HG03159 (cell line): Measurements from ENCODE around the gene BMP8B.

ENCODE experiments used
- ATAC-seq: cut with Tn5 transposase; IDR thresholded peaks from one replicate; pipeline ENCODE4 v1.9.1; 2021; ENCODE audit warnings: mild to moderate bottlenecking, moderate library complexity; ENCODE audit not compliant: unreplicated experiment

The BMP8B gene

DNA sequence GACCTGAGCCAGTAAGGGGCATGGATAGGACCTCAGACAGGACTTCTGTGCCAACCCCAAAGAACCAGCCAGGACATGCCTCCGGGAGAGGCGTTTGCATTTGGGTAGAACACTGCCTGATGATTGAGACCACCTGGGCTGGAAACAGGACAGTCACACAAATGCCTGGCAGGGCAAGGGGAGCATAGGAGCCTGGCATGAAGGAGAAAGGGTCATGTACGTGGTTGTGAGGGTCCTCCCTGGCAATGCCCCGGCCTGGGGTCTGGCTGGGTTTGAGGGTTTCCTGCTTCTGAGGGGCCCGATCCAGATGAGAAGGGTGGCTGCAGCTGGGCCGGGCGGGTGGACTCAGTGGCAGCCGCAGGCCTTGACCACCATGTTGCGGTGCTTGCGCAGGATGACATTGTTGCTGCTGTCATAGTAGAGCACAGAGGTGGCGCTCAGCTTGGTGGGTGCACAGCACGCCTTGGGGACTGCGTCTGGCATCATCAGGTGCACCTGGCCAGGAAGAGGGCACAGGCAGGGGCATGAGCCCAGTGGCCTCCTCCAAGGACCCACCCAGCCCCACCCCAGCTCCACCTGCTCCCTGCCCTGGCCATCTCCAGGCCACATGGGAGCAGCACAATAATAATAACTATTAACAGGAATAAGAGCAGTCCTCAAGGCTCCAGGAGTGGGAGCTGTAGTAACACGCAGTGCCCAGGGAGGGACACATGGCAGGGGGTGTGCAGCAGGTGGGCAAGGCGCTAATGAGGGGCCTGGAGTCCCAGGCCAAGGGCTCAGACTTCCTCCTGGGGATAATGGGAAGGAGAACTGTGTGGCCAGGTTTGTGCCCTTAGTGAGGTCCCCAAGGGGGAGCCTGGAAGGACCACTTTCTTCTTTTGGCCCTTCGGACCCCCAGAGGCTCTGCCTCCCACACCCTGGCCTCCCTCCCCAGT lies 28.3 kb downstream of the BMP8B start:
- no peak for ATAC-seq

DNA sequence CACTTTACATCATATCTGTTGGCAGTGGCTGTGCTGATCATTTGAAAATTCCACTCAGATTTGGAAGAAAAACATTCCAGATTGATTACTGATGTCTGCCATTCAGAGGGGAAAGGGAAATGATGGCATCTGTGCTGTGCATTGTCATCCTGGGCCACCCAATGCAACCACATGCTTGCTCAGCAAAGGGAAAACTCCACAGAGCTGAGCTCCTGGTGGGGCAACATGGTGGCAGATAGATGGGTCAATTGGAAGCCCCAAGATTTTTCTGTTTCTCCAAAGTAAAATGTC lies 29.3 kb downstream of the BMP8B start:
- ATAC-seq: no peak

DNA sequence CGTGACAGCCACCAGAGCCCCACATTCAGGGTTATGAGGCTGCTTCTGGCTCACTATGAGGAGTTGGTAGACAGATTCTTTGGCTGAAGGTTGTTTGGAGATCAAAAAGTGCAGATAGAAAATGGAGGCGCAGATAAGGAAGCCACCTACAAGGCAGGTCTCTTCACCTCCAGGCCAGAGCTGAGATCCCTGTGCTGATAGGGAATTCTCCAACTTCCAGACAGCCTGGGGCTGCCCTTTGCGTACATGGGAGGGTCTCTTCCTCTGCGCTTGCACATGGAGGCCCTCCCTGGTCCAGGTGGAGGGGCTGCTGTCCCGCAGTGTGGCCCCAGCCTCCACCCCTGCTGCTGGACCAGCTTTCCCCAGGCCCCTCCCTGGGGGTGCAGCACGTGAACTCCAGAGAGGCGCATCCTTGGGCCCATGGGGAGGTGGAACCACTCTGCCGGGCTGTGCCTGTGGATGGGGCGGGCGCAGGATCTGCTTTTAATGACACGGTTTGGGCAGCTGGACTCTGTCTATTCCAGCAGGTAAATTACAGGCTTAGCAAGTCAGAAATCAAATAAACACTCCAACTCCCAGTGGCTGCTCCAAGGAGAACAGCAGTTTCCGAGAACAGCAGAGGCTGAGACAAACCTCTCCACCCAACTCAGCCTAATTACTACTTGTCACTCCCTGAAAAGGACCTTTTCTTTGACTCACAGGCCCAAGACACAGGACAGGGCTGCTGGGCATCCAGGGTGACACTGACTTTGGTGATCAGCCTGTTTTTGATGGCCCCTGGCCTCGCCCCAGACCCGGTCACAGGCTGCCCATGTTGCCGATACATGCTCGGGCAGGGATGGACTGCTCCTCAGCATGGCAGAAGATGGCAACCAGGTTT lies 29.9 kb downstream of the BMP8B start:
- ATAC-seq: no peak

DNA sequence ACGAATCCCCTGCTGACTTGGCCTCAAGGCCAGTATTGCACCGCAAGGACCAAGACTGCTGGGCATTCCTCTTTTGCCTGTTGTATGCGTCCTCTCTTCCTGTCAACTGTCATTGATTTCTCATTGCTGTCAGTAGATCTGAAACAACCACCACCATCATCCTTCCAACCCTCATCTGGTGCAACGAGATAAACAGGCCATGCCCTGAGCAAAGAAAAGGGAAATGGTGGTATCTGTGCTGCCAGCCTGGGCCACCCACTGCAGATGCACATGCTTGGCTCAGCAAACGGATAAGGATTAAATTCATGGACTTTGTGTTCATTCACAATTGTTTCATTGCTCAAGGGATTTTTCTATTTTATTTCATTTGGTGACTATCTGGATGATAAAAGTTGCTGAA lies 31.2 kb downstream of the BMP8B start:
- ATAC-seq: no peak

DNA sequence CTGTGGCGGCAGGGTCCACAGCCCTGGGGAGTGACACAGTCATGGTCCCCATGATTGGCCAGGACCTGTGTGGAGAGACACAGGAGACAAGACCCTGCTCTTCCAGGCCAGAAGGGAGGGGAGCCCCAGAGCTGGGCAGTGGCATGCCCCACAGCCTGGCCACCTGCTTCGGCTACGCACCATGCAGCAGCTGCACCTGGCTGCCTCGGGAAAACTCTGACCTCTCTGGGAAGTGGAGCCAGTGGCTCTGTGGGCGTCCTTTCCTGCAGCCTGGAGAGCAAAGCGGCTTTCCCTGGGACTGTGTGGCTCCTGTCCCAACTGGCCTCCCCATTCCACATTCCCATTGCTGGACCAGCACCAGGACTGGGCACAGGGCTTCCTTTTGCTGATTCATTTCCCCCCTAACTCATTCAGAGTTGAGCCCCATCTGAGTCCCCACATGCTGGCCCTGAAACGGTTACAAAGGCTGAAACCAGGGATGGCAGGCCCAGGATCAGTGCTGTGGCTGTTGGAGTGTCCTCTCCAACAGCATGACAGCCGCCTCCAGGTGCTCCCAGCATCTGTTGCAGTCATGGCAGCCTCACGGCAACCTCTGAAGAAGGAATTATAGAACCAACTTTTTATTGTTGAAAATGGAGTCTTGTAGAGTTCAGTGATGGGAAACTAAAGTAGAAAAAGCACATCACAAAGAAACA lies 32.6 kb downstream of the BMP8B start:
- no peak for ATAC-seq

DNA sequence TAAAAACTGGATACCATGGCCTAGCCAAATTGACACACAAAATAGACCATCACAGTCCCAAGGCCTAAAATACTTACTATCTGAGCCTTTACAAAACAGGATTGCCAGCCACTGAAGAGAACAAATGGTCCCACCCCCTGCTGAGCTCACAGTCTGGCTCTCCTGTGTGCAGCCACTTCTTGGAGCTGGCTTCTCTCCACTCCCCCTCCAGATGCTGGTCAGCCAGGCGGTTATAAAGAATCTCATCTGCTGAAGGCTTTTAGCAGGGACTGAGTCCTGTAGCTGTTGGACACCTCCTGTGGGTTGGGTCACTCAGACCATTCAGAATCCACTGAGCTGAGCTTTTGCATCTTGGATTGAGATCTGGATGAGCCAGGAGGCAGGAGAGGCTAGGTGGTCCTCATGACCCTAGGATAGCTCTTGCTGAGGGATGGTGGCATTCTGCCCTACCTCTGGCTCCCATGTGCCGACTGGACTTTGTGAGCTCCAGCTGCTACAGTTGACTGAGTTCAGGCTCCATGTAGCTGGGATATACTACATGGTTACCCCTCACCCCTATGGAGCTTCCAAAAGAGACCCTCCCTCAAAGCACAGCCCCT lies 33.7 kb downstream of the BMP8B start:
- ATAC-seq: no peak

DNA sequence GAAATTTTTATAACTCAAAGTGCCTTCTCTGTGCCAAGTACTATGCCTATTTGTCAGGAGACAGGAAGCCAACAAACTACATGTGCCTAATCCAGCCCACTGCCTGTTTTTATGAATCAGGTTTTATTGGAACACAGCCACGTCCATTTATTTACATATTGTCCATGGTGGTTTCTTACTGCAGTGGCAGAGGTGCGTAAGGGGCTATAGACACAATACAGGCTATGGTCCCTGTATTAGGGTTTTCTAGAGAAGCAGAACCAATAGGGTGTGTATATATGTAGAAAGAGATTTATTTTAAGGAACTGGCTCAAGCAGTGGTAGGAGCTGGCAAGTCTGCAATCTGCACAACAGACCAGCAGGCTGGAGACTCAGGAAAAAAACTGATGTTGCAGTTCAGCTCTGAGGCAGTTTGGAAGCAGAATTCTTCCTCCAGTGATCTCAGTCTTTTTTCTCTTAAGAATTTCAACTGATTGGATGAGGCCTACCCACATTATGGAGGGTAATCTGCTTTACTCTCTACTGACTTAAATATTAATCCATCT lies 34.6 kb downstream of the BMP8B start:
- no peak for ATAC-seq

DNA sequence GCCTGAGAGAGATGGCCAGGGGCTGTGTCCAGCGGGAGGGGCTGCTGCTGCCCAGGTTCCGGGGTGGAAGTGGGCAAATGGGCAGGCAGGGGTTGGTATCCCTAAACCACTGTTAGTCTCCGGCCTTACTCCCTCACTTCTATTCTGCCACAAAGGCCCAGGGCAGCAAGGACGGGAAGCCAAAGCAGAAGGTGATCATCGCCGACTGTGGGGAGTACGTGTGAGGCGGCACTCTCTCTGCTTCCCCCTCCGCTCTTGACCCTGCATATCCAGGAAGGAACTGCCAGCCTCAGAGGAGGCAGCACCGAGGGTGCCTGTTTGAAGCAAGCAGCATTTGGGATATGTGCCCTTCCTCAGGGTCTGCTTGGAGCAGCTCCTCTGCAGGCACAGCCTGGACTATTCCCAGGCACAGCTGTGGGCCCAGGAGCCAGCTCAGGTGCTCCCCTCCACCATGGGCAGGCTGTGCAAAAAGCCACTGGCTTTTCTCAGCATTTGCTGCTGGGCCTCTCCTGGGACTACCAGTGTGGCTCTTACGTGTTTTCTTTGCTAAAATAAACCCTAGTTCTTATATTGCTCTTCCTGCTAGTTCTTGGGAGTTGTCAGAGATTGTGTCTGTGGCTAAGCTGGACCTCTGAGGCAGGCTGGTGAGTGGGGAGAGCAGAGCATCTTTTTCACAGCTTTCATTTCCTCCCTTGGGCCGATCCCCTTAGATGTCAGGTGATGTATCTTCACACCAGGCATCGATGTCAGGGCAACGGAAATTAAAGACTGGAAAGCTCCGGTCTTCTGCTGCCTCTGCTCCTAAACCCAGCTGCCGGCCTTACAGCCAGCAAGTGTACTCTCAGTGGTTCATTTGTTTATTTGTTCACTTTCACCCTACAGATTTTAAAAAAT lies 35.3 kb downstream of the BMP8B start:
- no peak for ATAC-seq

DNA sequence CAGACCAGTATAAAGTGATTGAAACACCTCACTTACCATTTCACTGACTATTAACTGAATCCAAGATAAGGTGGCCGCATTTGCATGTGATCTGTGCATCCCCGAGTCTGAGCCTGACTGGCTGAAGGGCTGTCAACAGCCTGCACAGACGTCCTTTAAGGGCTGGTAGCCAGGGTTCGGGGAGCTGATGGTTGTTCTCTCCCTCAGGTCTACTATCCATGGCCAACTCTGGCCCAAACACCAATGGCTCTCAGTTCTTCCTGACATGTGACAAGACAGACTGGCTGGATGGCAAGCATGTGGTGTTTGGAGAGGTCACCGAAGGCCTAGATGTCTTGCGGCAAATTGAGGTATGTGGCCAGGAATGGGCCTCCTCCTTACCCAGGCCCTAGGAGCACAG lies 36.0 kb downstream of the BMP8B start:
- no peak for ATAC-seq

DNA sequence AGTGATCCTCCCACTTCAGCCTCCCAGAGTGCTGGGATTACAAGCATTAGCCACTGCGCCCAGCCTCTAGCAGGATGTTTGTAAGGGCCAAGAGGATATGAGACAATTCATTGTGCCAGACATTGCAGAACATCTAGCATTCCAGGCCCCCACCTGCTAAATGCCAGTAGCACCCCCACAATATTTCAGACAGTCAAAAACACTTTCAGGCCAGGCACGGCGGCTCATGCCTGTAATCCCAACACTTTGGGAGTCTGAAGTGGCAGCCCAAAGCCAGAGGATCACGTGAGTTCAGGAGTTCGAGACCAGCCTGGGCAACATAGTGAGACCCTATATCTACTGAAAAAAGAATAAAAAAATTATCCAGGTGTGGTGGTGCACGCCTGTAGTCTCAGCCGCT lies 37.1 kb downstream of the BMP8B start:
- ATAC-seq: no peak

DNA sequence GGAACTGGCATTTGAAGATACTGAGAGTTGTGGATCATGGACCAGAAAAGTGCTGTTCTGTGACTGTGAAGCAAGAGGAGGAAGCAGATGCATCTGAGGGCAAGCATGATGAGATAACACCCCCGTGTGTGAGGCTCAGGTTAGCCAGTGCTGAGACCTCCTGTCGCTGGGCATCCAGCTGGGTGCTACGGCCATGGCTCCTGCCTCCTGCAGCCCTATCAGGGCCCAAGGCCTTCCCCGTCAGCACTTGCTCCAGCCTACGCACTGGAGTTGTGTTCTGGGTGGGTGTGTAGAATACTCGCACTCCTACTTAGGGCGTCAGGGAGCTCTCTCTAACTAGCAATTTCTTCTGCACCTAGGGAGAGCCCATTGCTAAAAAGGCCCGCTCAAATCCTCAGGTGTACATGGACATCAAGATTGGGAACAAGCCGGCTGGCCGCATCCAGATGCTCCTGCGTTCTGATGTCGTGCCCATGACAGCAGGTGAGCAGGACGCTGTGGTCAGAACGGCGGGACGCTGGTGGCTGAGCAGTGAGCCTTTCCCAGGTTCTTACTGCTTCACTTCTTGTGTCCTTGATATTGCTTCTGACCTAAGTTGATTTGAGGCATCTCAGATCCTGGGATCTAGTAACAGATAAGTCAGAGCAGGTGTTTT lies 43.5 kb downstream of the BMP8B start:
- ATAC-seq: no peak

DNA sequence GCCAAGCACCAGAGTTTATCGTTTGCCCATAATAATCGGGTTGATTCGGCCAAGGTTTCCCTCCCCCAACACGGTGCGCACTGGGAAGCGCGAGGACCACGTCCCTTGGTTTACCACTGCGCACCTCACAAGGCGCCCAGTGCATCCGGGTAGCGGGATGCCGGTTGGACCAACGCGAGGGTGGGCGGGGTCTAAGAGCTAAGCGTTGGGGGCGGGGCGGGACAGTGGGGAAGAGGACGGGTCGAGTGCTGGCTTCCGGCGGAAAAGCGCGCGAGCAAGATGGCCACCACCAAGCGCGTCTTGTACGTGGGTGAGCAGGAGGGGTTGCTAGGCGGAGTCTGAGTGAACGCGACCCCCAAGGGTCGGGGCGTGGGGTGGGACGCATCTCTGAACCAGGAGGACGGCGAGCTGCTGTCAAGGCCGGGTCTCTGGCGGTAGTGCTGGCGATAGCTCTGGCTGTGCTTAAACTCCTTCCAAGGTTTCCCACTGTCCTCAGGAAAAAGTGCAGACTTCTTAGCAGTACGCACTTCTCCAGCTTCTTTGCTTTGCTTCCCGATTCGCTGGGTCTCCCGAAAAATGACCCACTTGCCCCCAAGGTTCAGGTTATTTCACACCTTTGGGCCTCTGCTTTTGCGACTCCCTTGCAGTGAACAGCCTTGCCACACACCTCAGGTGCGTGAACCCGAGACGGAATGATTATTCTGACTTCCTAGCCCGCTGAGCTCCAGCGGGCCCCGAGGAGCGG lies 49.9 kb downstream of the BMP8B start, which contains the start of gene PPIE:
TSS of gene PPIE (plus strand) at position 261 of the 745 bp plus-strand sequence. CDS start at position 280, 19 bp downstream.
- ATAC-seq: peak; percentile 86

DNA sequence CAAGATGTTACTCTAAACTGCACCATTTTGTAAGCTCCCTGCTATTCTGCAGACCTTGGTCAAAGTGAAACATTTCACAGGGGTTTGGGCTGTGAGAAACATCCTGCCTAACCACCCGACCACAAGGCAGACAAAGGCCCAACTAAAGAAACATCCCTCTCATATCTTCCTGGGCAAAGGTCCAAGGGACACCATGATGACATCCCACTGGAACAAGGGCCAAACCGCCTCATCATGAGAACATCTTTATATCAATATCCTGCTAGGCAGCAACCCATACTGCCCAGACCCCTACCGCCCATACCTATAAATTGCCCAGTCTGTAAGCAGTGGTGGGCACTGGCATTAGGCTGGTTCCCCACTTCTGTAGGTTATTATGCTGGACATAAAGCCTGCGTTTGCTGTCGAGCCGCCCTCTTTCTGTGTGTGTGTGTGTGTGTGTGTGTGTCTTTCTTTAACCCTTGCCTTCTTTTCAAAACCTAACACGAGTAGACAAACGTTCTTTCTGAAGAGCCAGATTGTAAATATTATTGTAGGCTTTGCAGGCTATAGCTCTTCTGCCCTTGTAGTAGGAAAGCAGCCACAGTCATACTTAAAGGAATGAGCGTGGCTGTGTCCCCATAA lies 51.0 kb downstream of the BMP8B start:
- ATAC-seq: no peak

DNA sequence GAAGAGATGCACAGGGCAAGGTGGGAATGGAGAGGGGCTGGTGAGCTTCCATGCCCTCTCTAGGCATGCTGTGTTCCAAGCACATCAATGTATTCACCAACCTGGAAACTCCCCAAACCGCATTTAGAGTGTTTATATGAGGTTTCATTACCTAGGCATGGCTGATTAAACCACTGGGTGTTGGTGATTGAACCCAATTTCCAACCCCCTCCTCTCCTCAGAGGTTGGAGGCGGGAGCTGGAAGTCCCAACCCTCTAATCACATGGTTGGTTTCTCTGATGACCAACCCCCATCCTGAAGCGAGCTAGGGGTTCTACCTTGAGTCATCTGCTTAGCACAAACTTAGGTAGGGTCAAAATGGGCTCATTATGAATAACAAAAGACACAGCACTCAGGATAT lies 52.9 kb downstream of the BMP8B start:
- ATAC-seq: no peak

DNA sequence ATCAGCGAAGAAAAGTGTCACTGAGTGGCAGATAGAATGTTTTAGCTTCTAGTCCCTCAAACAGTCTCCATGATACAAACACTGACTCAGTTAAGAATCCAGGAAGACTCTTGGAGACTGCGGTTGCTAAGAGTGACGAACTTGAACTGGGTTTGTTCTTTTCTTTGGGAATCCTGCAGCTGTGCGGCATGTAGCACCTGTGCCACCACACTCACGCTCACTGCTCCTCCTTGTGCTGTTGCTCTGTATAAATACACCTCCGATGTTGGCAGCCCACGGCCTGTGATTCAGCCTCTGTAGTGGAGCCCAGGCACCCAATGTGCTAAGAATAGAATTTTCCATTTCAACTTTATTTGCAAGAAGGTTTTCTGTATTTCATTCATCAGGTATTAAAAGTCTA lies 55.5 kb downstream of the BMP8B start:
- ATAC-seq: no peak

DNA sequence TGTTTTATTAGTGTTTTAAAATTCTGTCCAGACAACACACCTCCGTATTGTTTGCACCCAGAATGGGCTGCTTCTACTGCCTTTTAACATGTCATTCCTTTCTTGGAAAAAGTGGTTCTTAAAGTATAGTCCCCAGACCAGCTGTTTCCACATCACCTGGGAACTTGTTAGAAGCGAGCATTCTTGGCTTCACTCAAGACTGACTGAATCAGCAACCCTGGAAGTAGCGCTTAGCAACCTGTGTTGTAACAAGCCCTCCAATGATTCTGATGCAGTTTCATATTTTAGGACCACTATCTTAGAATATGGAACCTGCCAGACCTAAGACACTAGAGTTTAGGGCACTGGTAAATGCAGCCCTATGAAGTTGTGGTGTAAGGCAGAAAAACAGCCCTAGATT lies 55.9 kb downstream of the BMP8B start:
- ATAC-seq: no peak

DNA sequence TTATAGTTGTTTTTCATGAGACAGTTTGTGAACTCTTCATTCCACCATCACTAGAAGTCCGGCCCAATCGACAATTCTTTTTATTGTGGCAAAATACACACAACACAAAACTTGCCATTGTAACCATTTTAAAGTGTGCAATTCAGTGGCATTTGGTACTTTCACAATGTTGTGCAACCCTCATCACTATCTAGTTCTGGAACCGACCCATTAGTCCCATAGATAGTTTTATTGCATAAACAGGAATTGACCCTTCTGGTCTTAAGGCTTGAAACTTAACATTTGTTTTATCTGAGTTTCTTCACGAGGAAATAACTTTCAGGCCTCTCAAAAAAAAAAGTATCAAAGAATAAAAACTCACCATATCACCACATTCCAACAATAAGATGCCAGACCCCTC lies 58.8 kb downstream of the BMP8B start:
- no peak for ATAC-seq

DNA sequence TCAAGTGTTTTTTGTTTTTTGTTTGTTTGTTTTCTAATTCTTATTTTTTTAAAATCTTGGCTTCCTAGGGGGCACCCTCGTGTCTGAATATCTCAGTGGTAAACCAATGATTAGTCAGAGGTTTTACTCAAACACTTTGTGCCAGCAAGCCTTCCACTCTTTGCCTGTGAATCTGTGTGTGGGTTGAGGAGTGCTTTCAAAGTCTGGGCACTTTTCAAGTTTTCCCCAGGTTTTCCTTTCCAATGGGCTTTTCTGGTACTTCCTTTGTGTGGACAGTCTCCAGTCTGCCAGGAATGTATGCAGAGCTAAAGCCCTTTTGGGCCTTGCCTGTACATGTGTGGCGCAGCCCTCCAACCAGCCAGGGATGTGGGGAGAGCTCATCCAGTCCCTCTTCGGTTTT lies 59.6 kb downstream of the BMP8B start:
- no peak for ATAC-seq
